Activated CD4-positive, alpha-beta T cell treated with anti-CD3 and anti-CD28 coated beads, Interleukin-2, amount 50 U/mL, for 1 hour (primary cell): Measurements from ENCODE around the gene PITPNM1.
"Not testable (repeated sequence)": the region's sequence is repeated elsewhere in the genome, so short reads cannot be mapped to it uniquely, and the experiment has no call there.

Source experiments
- DNase-seq: peaks from one replicate; pipeline ENCODE4 v3.0.0-alpha.2; 2020

Gene PITPNM1

GRCh38 chr11:67486481-67487195 is 18.5 kb downstream of the PITPNM1 start:
- no peak for DNase-seq

- DNase-seq, result peak; percentile 32
Measured at GRCh38 chr11:67485873-67486361, 19.2 kb downstream of the PITPNM1 start.

- DNase-seq, result peak; percentile 50
Measured at GRCh38 chr11:67484847-67485311, 20.3 kb downstream of the PITPNM1 start.

- no peak for DNase-seq
Measured at GRCh38 chr11:67483831-67484665, 21.1 kb downstream of the PITPNM1 start.

GRCh38 chr11:67482827-67483798 is 22.1 kb downstream of the PITPNM1 start, which contains the start of gene AIP:
TSS of gene AIP (plus strand) at chr11:67483026. CDS start at chr11:67483159, 133 bp downstream.
- peak; percentile 97 for DNase-seq

GRCh38 chr11:67482275-67482826 is 22.8 kb downstream of the PITPNM1 start:
- DNase-seq, result no peak

GRCh38 chr11:67477344-67478050 is 27.7 kb downstream of the PITPNM1 start:
- DNase-seq, result not testable (repeated sequence)

- not testable (repeated sequence) for DNase-seq
Measured at GRCh38 chr11:67476692-67477091, 28.5 kb downstream of the PITPNM1 start.

GRCh38 chr11:67472882-67473281 is 32.3 kb downstream of the PITPNM1 start:
- DNase-seq, result no peak

GRCh38 chr11:67470337-67471002 is 34.7 kb downstream of the PITPNM1 start:
- DNase-seq, result no peak

- no peak for DNase-seq
Measured at GRCh38 chr11:67469508-67469811, 35.7 kb downstream of the PITPNM1 start.

GRCh38 chr11:67468759-67469507 is 36.2 kb downstream of the PITPNM1 start, which contains the start of gene TMEM134:
TSS of gene TMEM134 (minus strand) at chr11:67469251. CDS start at chr11:67469192, 59 bp downstream.
- DNase-seq, result peak; percentile 91

GRCh38 chr11:67468456-67468758 is 36.8 kb downstream of the PITPNM1 start:
- no peak for DNase-seq

GRCh38 chr11:67468056-67468455 is 37.1 kb downstream of the PITPNM1 start:
- DNase-seq, result no peak

- no peak for DNase-seq
Measured at GRCh38 chr11:67466962-67467771, 38.0 kb downstream of the PITPNM1 start.

GRCh38 chr11:67466367-67466766 is 38.8 kb downstream of the PITPNM1 start:
- DNase-seq, result no peak

GRCh38 chr11:67465530-67465929 is 39.6 kb downstream of the PITPNM1 start:
- DNase-seq, result not testable (repeated sequence)

GRCh38 chr11:67465189-67465510 is 40.0 kb downstream of the PITPNM1 start:
- no peak for DNase-seq

- peak; percentile 91 for DNase-seq
Measured at GRCh38 chr11:67464411-67465188, 40.6 kb downstream of the PITPNM1 start.
